ENCODE data around the gene SMCHD1. TPM values are rescaled to one million over a fixed set of nuclear protein-coding genes. Genes with fewer than 3 reads are reported as not detected.

SMCHD1 gene
- polyA plus RNA-seq, 2 of the 4 experiments (the other 2 are of a cell fraction), result 15.5 to 25.5 TPM

GRCh38 chr18:2746274-2746673 lies 90.7 kb downstream of the SMCHD1 start:
- H3K4me1 ChIP-seq, result no peaks in the 10 kb centered on the region
- no peak for TF ChIP-seq RFX5 (IDR thresholded peaks at IDR 0.05)
- H3K4me2 ChIP-seq, result no peak overlapping the region
- FAIRE-seq, result no peak
- CTCF ChIA-PET, result interaction anchor here (0.6 kb wide), 1 partner anchor 1843 kb away, joined by 3 read pairs; no protein-coding TSS in a partner anchor
- POLR2A ChIA-PET, result no interaction called here
- DNase-seq (ENCODE audit: low read depth in 1 of 2, low spot score in 1 of 2), result no peak
- ATAC-seq, result no peak
- H3K9me3 ChIP-seq, result no peaks in the 10 kb centered on the region
- H3K4me3 ChIP-seq, result no peak overlapping the region
- no peak overlapping the region for H3K27ac ChIP-seq

DNA sequence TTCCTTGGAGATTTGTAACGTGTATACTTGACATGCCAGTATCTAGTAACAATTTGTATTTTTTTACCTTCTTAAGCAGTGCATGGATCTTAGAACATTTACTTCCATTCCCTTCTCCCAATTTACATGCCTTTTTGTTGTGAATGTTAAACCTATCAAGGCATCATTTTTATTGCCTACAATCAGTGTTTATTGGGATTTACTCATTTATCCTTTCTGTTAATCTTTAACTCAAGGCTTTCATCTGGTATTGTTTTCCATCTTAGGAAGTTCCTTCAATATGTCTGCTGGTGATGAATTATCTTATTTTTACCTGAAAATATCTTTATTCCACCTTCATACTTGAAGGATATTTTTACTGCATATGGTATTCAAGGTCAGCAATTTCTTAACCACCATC lies 102.8 kb downstream of the SMCHD1 start:
- Histone ChIP-seq H3K4me2 (no peak overlapping the region), H3K4me1 (0 out of 3 replicates have a peak, but pooled peaks cover 4% of the 10 kb centered on the region), H3K4me3 (no peak overlapping the region), H3K9me3 (no peaks in the 10 kb centered on the region), H3K27ac (no peak overlapping the region)
- ChIA-PET POLR2A (no interaction called here), CTCF (no interaction called here)
- no peak for ATAC-seq
- 95% methylated on average over 1 of the region's 1 CpG for WGBS (ENCODE audit: missing lambda C conversion rate)
- no peak for TF ChIP-seq MAZ (IDR thresholded peaks at IDR 0.05; ENCODE audit: borderline replicate concordance, low read depth, low read length)
- TF ChIP-seq, protein P1, sequence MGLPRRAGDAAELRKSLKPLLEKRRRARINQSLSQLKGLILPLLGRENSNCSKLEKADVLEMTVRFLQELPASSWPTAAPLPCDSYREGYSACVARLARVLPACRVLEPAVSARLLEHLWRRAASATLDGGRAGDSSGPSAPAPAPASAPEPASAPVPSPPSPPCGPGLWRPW (IDR thresholded peaks at IDR 0.05), result no peak
- no peak for TF ChIP-seq CTCF (IDR thresholded peaks at IDR 0.05)
- no peak for FAIRE-seq
- DNase-seq (ENCODE audit: low read depth in 1 of 2, low spot score in 1 of 2), result no peak

DNA sequence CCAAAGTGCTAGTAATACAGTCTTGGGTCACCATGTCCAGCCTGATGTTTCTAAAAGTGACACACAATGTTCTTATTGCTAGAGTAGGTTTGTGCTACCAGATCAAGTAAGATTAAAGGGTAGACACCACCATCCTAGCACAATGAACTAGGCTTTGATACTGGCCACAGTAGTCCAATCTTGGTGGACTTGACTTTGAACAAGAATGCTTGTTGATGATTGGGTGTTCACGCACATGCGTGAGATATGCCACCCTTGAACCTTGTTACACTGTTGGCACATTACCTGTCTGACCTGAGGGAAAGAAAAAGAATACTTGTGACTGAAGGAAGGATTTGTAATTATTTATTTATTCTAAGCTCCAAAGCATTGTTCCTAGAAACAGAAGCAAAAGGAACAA lies 119.1 kb downstream of the SMCHD1 start:
- 91% methylated on average over 2 of the region's 2 CpGs for WGBS (ENCODE audit: missing lambda C conversion rate)
- POLR2A ChIA-PET, result no interaction called here
- FAIRE-seq (no peak), ATAC-seq (no peak), DNase-seq (ENCODE audit: low read depth in 1 of 2, low spot score in 1 of 2) (no peak)
- no peak for TF ChIP-seq TP53 (CRISPR knock-in tag; IDR thresholded peaks at IDR 0.05)
- H3K9me3 ChIP-seq, result no peaks in the 10 kb centered on the region
- CTCF ChIA-PET, result interaction anchor here (0.6 kb wide), 2 partner anchors 128 to 1880 kb away, joined by 3 read pairs; no protein-coding TSS in a partner anchor
- H3K4me1 ChIP-seq, result no peaks in the 10 kb centered on the region
- H3K4me3 ChIP-seq, result no peak overlapping the region
- H3K4me2 ChIP-seq, result no peak overlapping the region
- no peak overlapping the region for H3K27ac ChIP-seq

- TF ChIP-seq, protein P2, sequence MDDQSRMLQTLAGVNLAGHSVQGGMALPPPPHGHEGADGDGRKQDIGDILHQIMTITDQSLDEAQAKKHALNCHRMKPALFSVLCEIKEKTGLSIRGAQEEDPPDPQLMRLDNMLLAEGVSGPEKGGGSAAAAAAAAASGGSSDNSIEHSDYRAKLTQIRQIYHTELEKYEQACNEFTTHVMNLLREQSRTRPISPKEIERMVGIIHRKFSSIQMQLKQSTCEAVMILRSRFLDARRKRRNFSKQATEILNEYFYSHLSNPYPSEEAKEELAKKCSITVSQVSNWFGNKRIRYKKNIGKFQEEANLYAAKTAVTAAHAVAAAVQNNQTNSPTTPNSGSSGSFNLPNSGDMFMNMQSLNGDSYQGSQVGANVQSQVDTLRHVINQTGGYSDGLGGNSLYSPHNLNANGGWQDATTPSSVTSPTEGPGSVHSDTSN (IDR thresholded peaks at IDR 0.05), result no peak
- TF ChIP-seq ATOH8 (CRISPR knock-in tag; IDR thresholded peaks at IDR 0.05; ENCODE audit: low read depth), result no peak
- TF ChIP-seq KDM5A (IDR thresholded peaks at IDR 0.05), result no peak
- TF ChIP-seq NR3C1 (IDR thresholded peaks at IDR 0.05), result no peak
- TF ChIP-seq RFX5 (IDR thresholded peaks at IDR 0.05), result no peak
- TF ChIP-seq CHD2 (IDR thresholded peaks at IDR 0.05; ENCODE audit: low read length, partially characterized antibody), result no peak
- TF ChIP-seq TP53 (CRISPR knock-in tag; IDR thresholded peaks at IDR 0.05), result no peak
- TF ChIP-seq KDM1A (IDR thresholded peaks at IDR 0.05; ENCODE audit: low read depth), result no peak
- H3K4me1 ChIP-seq, result no peaks in the 10 kb centered on the region
- no peak overlapping the region for H3K4me2 ChIP-seq
- no peaks in the 10 kb centered on the region for H3K9me3 ChIP-seq
- DNase-seq (ENCODE audit: low read depth in 1 of 2, low spot score in 1 of 2) (no peak), FAIRE-seq (no peak), ATAC-seq (no peak)
- H3K4me3 ChIP-seq, result no peak overlapping the region
- 81% methylated on average over 3 of the region's 3 CpGs for WGBS (ENCODE audit: missing lambda C conversion rate)
- H3K27ac ChIP-seq, result no peak overlapping the region
- ChIA-PET POLR2A (no interaction called here), CTCF (no interaction called here)
These were observed 121.1 kb downstream of the SMCHD1 start for GRCh38 chr18:2776601-2777000.

DNA sequence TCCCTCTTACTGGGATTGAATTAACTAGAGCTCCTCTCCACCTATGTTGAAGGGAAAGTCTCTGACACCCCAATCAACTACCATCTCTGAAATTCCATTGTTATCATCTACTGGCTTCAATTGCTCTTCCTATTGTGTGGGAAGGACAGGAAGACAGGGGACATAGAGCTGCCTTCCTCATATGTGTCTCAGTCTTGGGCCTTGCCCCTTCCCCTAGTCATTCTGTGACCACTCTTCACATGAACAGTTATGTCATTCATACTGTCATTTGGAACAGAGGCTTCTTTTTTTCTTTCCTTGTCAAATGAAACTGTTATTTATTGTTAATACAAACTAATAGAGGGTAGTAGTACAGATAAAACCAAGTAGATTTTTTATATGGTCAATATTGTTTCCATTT lies 121.7 kb downstream of the SMCHD1 start:
- TF ChIP-seq CTCF (IDR thresholded peaks at IDR 0.05) (no peak), EP300 (IDR thresholded peaks at IDR 0.05) (no peak), CBX8 (IDR thresholded peaks at IDR 0.05) (no peak)
- TF ChIP-seq, protein P2 (IDR thresholded peaks at IDR 0.05), result no peak
- TF ChIP-seq, protein P3, sequence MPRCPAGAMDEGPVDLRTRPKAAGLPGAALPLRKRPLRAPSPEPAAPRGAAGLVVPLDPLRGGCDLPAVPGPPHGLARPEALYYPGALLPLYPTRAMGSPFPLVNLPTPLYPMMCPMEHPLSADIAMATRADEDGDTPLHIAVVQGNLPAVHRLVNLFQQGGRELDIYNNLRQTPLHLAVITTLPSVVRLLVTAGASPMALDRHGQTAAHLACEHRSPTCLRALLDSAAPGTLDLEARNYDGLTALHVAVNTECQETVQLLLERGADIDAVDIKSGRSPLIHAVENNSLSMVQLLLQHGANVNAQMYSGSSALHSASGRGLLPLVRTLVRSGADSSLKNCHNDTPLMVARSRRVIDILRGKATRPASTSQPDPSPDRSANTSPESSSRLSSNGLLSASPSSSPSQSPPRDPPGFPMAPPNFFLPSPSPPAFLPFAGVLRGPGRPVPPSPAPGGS (IDR thresholded peaks at IDR 0.05), result no peak
- no peaks in the 10 kb centered on the region for H3K4me1 ChIP-seq

More for the DNA sequence above, 121.7 kb downstream of the SMCHD1 start:
- Histone ChIP-seq H3K4me2 (no peak overlapping the region), H3K27ac (no peak overlapping the region), H3K9me3 (no peaks in the 10 kb centered on the region), H3K4me3 (no peak overlapping the region)
- CTCF ChIA-PET, result no interaction called here
- POLR2A ChIA-PET, result no interaction called here
- no peak for ATAC-seq
- no peak for FAIRE-seq
- no peak for DNase-seq (ENCODE audit: low read depth in 1 of 2, low spot score in 1 of 2)

All from A549 (cell line).